Measurements from ENCODE around the gene MSH5.

Gene MSH5

GRCh38 chr6:31752739-31753319, 13.0 kb downstream of the MSH5 start:
- Mint-ChIP-seq H3K4me3 (no peak overlapping the region), H3K4me1 (no peaks in the 10 kb centered on the region), H3K27ac (no peak overlapping the region), H3K36me3 (peaks cover 18% of the 10 kb centered on the region), H3K9me3 (no peaks in the 10 kb centered on the region)
- ATAC-seq (peak; percentile 44), DNase-seq (ENCODE audit: low spot score in 2 of 2) (no peak)

GRCh38 chr6:31758281-31758680, 18.5 kb downstream of the MSH5 start:
- no peak overlapping the region for H3K27ac Mint-ChIP-seq
- H3K36me3 Mint-ChIP-seq = peaks cover 30% of the 10 kb centered on the region
- H3K4me3 Mint-ChIP-seq = no peak overlapping the region
- ATAC-seq (no peak), DNase-seq (ENCODE audit: low spot score in 2 of 2) (no peak)
- peaks cover 7% of the 10 kb centered on the region for H3K4me1 Mint-ChIP-seq
- H3K9me3 Mint-ChIP-seq = no peaks in the 10 kb centered on the region

- no peak overlapping the region for H3K27ac Mint-ChIP-seq
- H3K4me3 Mint-ChIP-seq = no peak overlapping the region
- H3K9me3 Mint-ChIP-seq = no peaks in the 10 kb centered on the region
- H3K4me1 Mint-ChIP-seq = peaks cover 17% of the 10 kb centered on the region
- DNase-seq (ENCODE audit: low spot score in 2 of 2) (no peak), ATAC-seq (no peak)
- peaks cover 22% of the 10 kb centered on the region for H3K36me3 Mint-ChIP-seq
Measured at GRCh38 chr6:31760790-31761189, 21.0 kb downstream of the MSH5 start.

GRCh38 chr6:31761343-31761742, 21.5 kb downstream of the MSH5 start:
- Mint-ChIP-seq H3K4me3 (no peak overlapping the region), H3K4me1 (peaks cover 17% of the 10 kb centered on the region), H3K27ac (no peak overlapping the region), H3K36me3 (peaks cover 22% of the 10 kb centered on the region), H3K9me3 (no peaks in the 10 kb centered on the region)
- DNase-seq (ENCODE audit: low spot score in 2 of 2) (no peak), ATAC-seq (no peak)

GRCh38 chr6:31762356-31762755, 22.6 kb downstream of the MSH5 start, which contains the start of gene SAPCD1:
SAPCD1 (plus strand) TSS chr6:31762656; CDS start chr6:31763055, 399 bp downstream.
- no peak for DNase-seq (ENCODE audit: low spot score in 2 of 2)
- H3K27ac Mint-ChIP-seq = peak within 1 kb of the TSS; percentile 88
- H3K4me1 Mint-ChIP-seq = peaks cover 18% of the 10 kb centered on the region
- no peak for ATAC-seq
- H3K36me3 Mint-ChIP-seq = peaks cover 22% of the 10 kb centered on the region
- no peaks in the 10 kb centered on the region for H3K9me3 Mint-ChIP-seq
- no peak within 1 kb of the TSS for H3K4me3 Mint-ChIP-seq

GRCh38 chr6:31762878-31763618, 23.2 kb downstream of the MSH5 start:
- Mint-ChIP-seq H3K27ac (peak overlapping the region; percentile 88), H3K36me3 (peaks cover 22% of the 10 kb centered on the region), H3K4me1 (peaks cover 25% of the 10 kb centered on the region), H3K4me3 (no peak overlapping the region), H3K9me3 (no peaks in the 10 kb centered on the region)
- no peak for ATAC-seq
- DNase-seq (ENCODE audit: low spot score in 2 of 2) = no peak

- DNase-seq (ENCODE audit: low spot score in 2 of 2) (no peak), ATAC-seq (no peak)
- peak overlapping the region; percentile 88 for H3K27ac Mint-ChIP-seq
- no peaks in the 10 kb centered on the region for H3K9me3 Mint-ChIP-seq
- H3K4me1 Mint-ChIP-seq = peaks cover 27% of the 10 kb centered on the region
- H3K36me3 Mint-ChIP-seq = peaks cover 22% of the 10 kb centered on the region
- no peak overlapping the region for H3K4me3 Mint-ChIP-seq
Measured at GRCh38 chr6:31763619-31763940, 23.8 kb downstream of the MSH5 start.

- H3K36me3 Mint-ChIP-seq = peaks cover 22% of the 10 kb centered on the region
- H3K9me3 Mint-ChIP-seq = no peaks in the 10 kb centered on the region
- H3K4me1 Mint-ChIP-seq = peaks cover 27% of the 10 kb centered on the region
- H3K4me3 Mint-ChIP-seq = no peak overlapping the region
- ATAC-seq (no peak), DNase-seq (ENCODE audit: low spot score in 2 of 2) (no peak)
- peak overlapping the region; percentile 88 for H3K27ac Mint-ChIP-seq
Measured at GRCh38 chr6:31764198-31764597, 24.4 kb downstream of the MSH5 start.

- Mint-ChIP-seq H3K36me3 (peaks cover 20% of the 10 kb centered on the region), H3K4me1 (peaks cover 35% of the 10 kb centered on the region), H3K27ac (peak overlapping the region; percentile 78), H3K9me3 (no peaks in the 10 kb centered on the region), H3K4me3 (no peak overlapping the region)
- ATAC-seq = no peak
- DNase-seq (ENCODE audit: low spot score in 2 of 2) = no peak
Measured at GRCh38 chr6:31765559-31765909, 25.7 kb downstream of the MSH5 start.

- no peak for ATAC-seq
- peaks cover 35% of the 10 kb centered on the region for H3K4me1 Mint-ChIP-seq
- H3K4me3 Mint-ChIP-seq = no peak overlapping the region
- H3K27ac Mint-ChIP-seq = peak overlapping the region; percentile 78
- H3K36me3 Mint-ChIP-seq = peaks cover 13% of the 10 kb centered on the region
- no peak for DNase-seq (ENCODE audit: low spot score in 2 of 2)
- H3K9me3 Mint-ChIP-seq = no peaks in the 10 kb centered on the region
Measured at GRCh38 chr6:31765910-31766794, 26.3 kb downstream of the MSH5 start.

GRCh38 chr6:31767096-31767645, 27.4 kb downstream of the MSH5 start:
- H3K4me1 Mint-ChIP-seq = peaks cover 31% of the 10 kb centered on the region
- ATAC-seq = no peak
- peaks cover 5% of the 10 kb centered on the region for H3K36me3 Mint-ChIP-seq
- H3K27ac Mint-ChIP-seq = no peak overlapping the region
- no peak for DNase-seq (ENCODE audit: low spot score in 2 of 2)
- H3K9me3 Mint-ChIP-seq = no peaks in the 10 kb centered on the region
- no peak overlapping the region for H3K4me3 Mint-ChIP-seq

GRCh38 chr6:31768363-31769257, 28.8 kb downstream of the MSH5 start:
- no peaks in the 10 kb centered on the region for H3K36me3 Mint-ChIP-seq
- H3K4me3 Mint-ChIP-seq = no peak overlapping the region
- peaks cover 33% of the 10 kb centered on the region for H3K4me1 Mint-ChIP-seq
- DNase-seq (ENCODE audit: low spot score in 2 of 2) (no peak), ATAC-seq (no peak)
- no peaks in the 10 kb centered on the region for H3K9me3 Mint-ChIP-seq
- no peak overlapping the region for H3K27ac Mint-ChIP-seq

GRCh38 chr6:31769684-31770371, 30.0 kb downstream of the MSH5 start:
- no peaks in the 10 kb centered on the region for H3K36me3 Mint-ChIP-seq
- no peaks in the 10 kb centered on the region for H3K9me3 Mint-ChIP-seq
- H3K27ac Mint-ChIP-seq = peak overlapping the region; percentile 33
- DNase-seq (ENCODE audit: low spot score in 2 of 2) (peak; percentile 77 to 93), ATAC-seq (peak; percentile 88)
- peaks cover 30% of the 10 kb centered on the region for H3K4me1 Mint-ChIP-seq
- H3K4me3 Mint-ChIP-seq = no peak overlapping the region

- DNase-seq (ENCODE audit: low spot score in 2 of 2) = no peak
- Mint-ChIP-seq H3K9me3 (no peaks in the 10 kb centered on the region), H3K27ac (no peak overlapping the region), H3K4me3 (no peak overlapping the region), H3K36me3 (no peaks in the 10 kb centered on the region), H3K4me1 (peaks cover 34% of the 10 kb centered on the region)
- no peak for ATAC-seq
Measured at GRCh38 chr6:31770860-31771259, 31.1 kb downstream of the MSH5 start.

Measured in stimulated activated effector memory CD8-positive, alpha-beta T cell treated with anti-CD3 and anti-CD28 coated beads, Interleukin-12 subunit alpha, Interleukin-12 subunit beta, amount 100 ng/mL, for 72 hours (primary cell).